Mesendoderm (in vitro differentiated cells): ENCODE results near the gene RALGAPA2.
A peak's percentile ranks its signal among the peaks of the same experiment; 100 is the strongest.

Experiments
- DNase-seq: peaks from one replicate; pipeline ENCODE4 v3.0.0; 2013
- H2AK5ac ChIP-seq: 2 replicates; pipeline ENCODE4 v1.6.1; 2013; ENCODE audit warnings: low read length, inconsistent platforms
- H2BK120ac ChIP-seq: 2 replicates; pipeline ENCODE4 v1.6.1; 2013; ENCODE audit warnings: low read depth, mild to moderate bottlenecking, low read length, moderate library complexity, mixed read lengths
- H2BK15ac ChIP-seq: replicated peaks from 2 replicates; pipeline ENCODE4 v1.6.1; 2013; ENCODE audit warnings: low read depth, mild to moderate bottlenecking, moderate library complexity
- H2BK5ac ChIP-seq: 2 replicates; pipeline ENCODE4 v1.6.1; 2013; ENCODE audit warnings: low read length, inconsistent platforms
- H3K18ac ChIP-seq: 2 replicates; pipeline ENCODE4 v1.6.1; 2013; ENCODE audit warnings: mild to moderate bottlenecking, low read length, mixed read lengths
- H3K23ac ChIP-seq: one replicate; pipeline ENCODE4 v1.6.1; 2013; ENCODE audit warnings: low read length
- H3K27ac ChIP-seq: 2 replicates; pipeline ENCODE4 v1.5.1; 2013; ENCODE audit warnings: low read depth, mild to moderate bottlenecking, inconsistent platforms, low read length, moderate library complexity
- H3K27me3 ChIP-seq: 2 replicates; pipeline ENCODE4 v1.6.1; 2013; ENCODE audit warnings: low read length, control low read depth, mild to moderate bottlenecking, inconsistent platforms; ENCODE audit not compliant: insufficient read depth, poor library complexity
- H3K36me3 ChIP-seq: 2 replicates; pipeline ENCODE4 v1.6.1; 2013; ENCODE audit warnings: low read length, inconsistent platforms; ENCODE audit not compliant: control insufficient read depth, insufficient read depth
- H3K4ac ChIP-seq: one replicate; pipeline ENCODE4 v1.6.1; 2013; ENCODE audit warnings: low read depth, mild to moderate bottlenecking, low read length, moderate library complexity
- H3K4me1 ChIP-seq: 2 replicates; pipeline ENCODE4 v1.6.1; 2013; ENCODE audit warnings: low read depth, low read length, inconsistent platforms; ENCODE audit not compliant: control insufficient read depth
- H3K4me2 ChIP-seq: 2 replicates; pipeline ENCODE4 v1.6.1; 2013; ENCODE audit warnings: low read length
- H3K4me3 ChIP-seq: 2 replicates; pipeline ENCODE4 v1.5.1; 2013; ENCODE audit warnings: mild to moderate bottlenecking, low read length
- H3K56ac ChIP-seq: one replicate; pipeline ENCODE4 v1.6.1; 2013; ENCODE audit warnings: low read length
- H3K79me1 ChIP-seq: 2 replicates; pipeline ENCODE4 v1.6.1; 2013; ENCODE audit warnings: low read length, inconsistent platforms
- H3K79me2 ChIP-seq: 2 replicates; pipeline ENCODE4 v1.6.1; 2013; ENCODE audit warnings: mild to moderate bottlenecking, low read length; ENCODE audit not compliant: control insufficient read depth, insufficient read depth
- H3K9ac ChIP-seq: 2 replicates; pipeline ENCODE4 v1.6.1; 2013; ENCODE audit warnings: low read length, inconsistent platforms
- H4K5ac ChIP-seq: one replicate; pipeline ENCODE4 v1.6.1; 2013; ENCODE audit warnings: low read length
- H4K8ac ChIP-seq: one replicate; pipeline ENCODE4 v1.6.1; 2013; ENCODE audit warnings: low read depth, mild to moderate bottlenecking, control low read depth, low read length, moderate library complexity
- WGBS: extraction: QIAGEN DNeasy Blood & Tissue Kit; methylation state at CpG from one replicate; pipeline ENCODE4 v1.1.7; 2013; ENCODE audit warnings: low lambda C conversion rate, missing lambda C conversion rate; ENCODE audit not compliant: insufficient coverage; ENCODE audit errors: extremely low coverage; 5-methylcytosine and 5-hydroxymethylcytosine counted together

Gene RALGAPA2

DNA sequence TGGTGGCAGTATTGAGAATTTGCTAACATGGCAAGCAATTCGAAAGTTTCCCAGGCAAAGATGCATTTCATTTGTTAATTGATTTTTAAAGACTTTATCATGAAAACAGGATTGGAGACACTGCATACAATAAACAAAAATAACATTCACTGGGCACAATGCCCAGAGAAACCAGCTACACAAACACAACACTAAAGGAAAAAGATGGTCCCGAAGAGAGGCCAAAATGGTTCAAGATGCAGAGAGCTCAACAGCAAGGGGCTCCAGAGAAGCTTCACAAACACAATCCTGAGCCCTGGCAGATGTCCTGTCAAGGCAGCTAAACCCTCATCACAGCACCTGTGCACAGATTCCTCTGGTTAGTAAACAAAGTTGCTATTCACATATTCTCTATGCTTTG lies 265.2 kb downstream of the RALGAPA2 start:
- no peak overlapping the region for H4K8ac ChIP-seq
- no peak overlapping the region for H2BK15ac ChIP-seq
- H3K18ac ChIP-seq, result no peak overlapping the region
- H3K4me2 ChIP-seq, result no peak overlapping the region
- no peaks in the 10 kb centered on the region for H3K79me1 ChIP-seq
- WGBS, result no CpG with 5 or more reads among the region's 2 CpGs
- H3K4ac ChIP-seq, result no peak overlapping the region
- H3K9ac ChIP-seq, result no peak overlapping the region
- no peaks in the 10 kb centered on the region for H3K4me1 ChIP-seq
- no peak overlapping the region for H3K56ac ChIP-seq
- no peak overlapping the region for H4K5ac ChIP-seq
- no peak overlapping the region for H2BK5ac ChIP-seq
- H3K79me2 ChIP-seq, result no peaks in the 10 kb centered on the region
- H3K27me3 ChIP-seq, result no peaks in the 10 kb centered on the region
- H3K4me3 ChIP-seq, result no peak overlapping the region
- H3K27ac ChIP-seq, result no peak overlapping the region
- no peak for DNase-seq
- no peaks in the 10 kb centered on the region for H3K36me3 ChIP-seq
- no peak overlapping the region for H3K23ac ChIP-seq
- no peak overlapping the region for H2AK5ac ChIP-seq
- H2BK120ac ChIP-seq, result no peak overlapping the region

DNA sequence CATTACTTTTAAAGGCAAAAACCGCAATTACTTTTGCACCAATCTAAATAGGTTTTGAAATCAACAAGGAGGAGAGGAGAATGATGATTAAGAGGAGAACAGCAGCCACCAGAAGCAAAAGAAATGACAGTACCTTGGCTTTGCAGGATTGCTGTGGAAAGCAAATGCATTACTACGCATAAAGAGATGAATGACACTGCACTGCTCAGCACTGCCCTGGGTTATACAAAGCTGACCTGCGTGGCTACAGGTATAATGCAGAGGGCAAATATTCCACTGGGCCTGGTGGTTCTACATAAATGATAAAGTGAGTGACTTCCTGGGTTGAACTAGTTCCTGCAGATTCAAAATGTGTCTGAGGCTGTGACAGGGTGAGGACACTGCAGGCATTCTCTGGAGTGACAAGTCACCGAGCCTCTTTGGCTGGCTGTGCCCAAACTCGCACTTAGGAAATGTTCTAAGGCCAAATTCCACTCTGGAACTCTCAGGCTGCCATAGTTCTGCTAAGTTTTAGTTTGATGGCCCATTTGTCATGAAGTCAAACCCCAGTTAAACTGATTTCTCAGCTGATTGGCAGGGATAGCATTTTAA lies 265.9 kb downstream of the RALGAPA2 start:
- Histone ChIP-seq H3K4me2 (no peak overlapping the region), H2BK5ac (no peak overlapping the region), H3K9ac (no peak overlapping the region), H3K23ac (no peak overlapping the region), H3K56ac (no peak overlapping the region), H3K18ac (no peak overlapping the region), H2AK5ac (no peak overlapping the region), H3K4me3 (no peak overlapping the region), H3K27ac (no peak overlapping the region), H3K27me3 (no peaks in the 10 kb centered on the region), H2BK120ac (no peak overlapping the region), H3K36me3 (no peaks in the 10 kb centered on the region), H3K4me1 (no peaks in the 10 kb centered on the region), H4K8ac (no peak overlapping the region), H3K79me1 (no peaks in the 10 kb centered on the region), H2BK15ac (no peak overlapping the region), H3K4ac (no peak overlapping the region), H3K79me2 (no peaks in the 10 kb centered on the region), H4K5ac (peak overlapping the region; percentile 36)
- no CpG with 5 or more reads among the region's 5 CpGs for WGBS
- DNase-seq, result no peak

DNA sequence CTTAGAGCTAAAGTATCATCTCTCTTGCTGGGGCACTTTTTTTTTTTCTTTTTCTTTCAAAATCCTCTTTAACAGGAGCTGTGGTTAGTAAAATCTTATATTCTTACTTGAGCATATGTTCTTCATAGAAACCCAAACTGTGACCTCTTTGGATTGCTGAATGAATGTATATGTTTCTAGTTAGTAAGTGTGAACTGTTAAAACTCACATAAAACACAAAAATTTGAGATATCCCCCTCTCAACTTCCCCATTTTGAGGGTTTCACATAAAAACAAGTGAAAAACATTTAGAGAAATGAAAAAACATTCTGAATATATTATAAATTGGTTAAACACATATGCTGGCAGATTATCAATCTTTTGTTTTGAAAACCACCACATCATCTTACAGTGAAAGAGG lies 266.4 kb downstream of the RALGAPA2 start:
- Histone ChIP-seq H3K79me1 (no peaks in the 10 kb centered on the region), H2BK5ac (no peak overlapping the region), H3K79me2 (no peaks in the 10 kb centered on the region), H3K4me2 (no peak overlapping the region), H3K4me3 (no peak overlapping the region), H3K4ac (no peak overlapping the region), H3K36me3 (no peaks in the 10 kb centered on the region), H3K4me1 (no peaks in the 10 kb centered on the region), H4K8ac (no peak overlapping the region), H3K27me3 (no peaks in the 10 kb centered on the region), H3K9ac (no peak overlapping the region), H3K56ac (no peak overlapping the region), H2AK5ac (no peak overlapping the region), H2BK120ac (no peak overlapping the region), H2BK15ac (no peak overlapping the region), H3K18ac (no peak overlapping the region), H4K5ac (no peak overlapping the region), H3K23ac (no peak overlapping the region), H3K27ac (no peak overlapping the region)
- DNase-seq, result no peak

DNA sequence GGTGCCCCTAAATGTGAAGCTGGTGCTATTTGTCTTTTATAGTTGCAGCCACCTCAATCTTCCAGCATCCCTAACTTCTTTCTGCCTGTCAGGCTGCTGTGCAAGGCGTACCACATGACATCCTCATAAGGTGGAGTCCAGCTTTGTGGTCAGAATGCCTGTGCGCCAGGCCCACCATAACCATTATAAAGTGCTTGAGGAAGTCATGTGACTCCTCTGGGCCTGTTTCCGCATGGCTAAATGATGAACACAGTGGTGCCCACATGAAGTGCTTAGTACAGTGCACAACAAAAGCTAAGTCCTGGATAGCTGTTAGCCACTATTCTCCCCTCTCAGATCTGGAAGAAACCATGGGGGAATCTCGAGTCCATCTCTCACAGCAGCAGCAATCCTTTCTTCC lies 268.9 kb downstream of the RALGAPA2 start:
- Histone ChIP-seq H3K4me3 (no peak overlapping the region), H3K4me1 (no peaks in the 10 kb centered on the region), H2AK5ac (no peak overlapping the region), H2BK120ac (no peak overlapping the region), H3K18ac (no peak overlapping the region), H3K27me3 (no peaks in the 10 kb centered on the region), H3K79me1 (no peaks in the 10 kb centered on the region), H3K56ac (no peak overlapping the region), H2BK15ac (no peak overlapping the region), H3K79me2 (no peaks in the 10 kb centered on the region), H4K5ac (no peak overlapping the region), H3K23ac (no peak overlapping the region), H3K27ac (no peak overlapping the region), H3K9ac (no peak overlapping the region), H3K36me3 (no peaks in the 10 kb centered on the region), H3K4ac (no peak overlapping the region), H4K8ac (no peak overlapping the region), H2BK5ac (no peak overlapping the region), H3K4me2 (no peak overlapping the region)
- no peak for DNase-seq
- no CpG with 5 or more reads among the region's 4 CpGs for WGBS

DNA sequence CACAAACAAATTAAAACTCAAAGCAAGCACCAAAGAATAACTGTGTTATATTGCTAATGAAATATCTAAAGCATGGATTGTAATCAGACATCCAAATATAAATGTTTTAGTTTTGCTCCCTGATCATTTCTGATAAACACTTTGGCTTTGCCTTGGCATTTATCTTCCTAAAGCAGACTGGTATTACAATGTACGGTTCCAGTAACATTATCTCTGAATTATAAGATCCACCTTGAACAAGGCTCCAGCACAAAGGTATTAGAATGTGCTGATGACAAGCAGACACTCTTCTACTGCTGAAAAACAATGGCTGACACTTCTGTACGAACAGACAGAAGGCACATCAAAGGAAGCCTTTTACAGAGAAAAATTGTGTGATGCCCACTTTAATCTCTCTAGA lies 270.0 kb downstream of the RALGAPA2 start:
- H2BK15ac ChIP-seq, result no peak overlapping the region
- no peak for DNase-seq
- no peak overlapping the region for H3K27ac ChIP-seq
- H3K9ac ChIP-seq, result no peak overlapping the region
- no peaks in the 10 kb centered on the region for H3K27me3 ChIP-seq
- no peaks in the 10 kb centered on the region for H3K36me3 ChIP-seq
- no peak overlapping the region for H4K8ac ChIP-seq
- no peak overlapping the region for H3K4ac ChIP-seq
- no peaks in the 10 kb centered on the region for H3K4me1 ChIP-seq
- no peak overlapping the region for H2BK5ac ChIP-seq
- H2BK120ac ChIP-seq, result no peak overlapping the region
- H3K56ac ChIP-seq, result no peak overlapping the region
- no peak overlapping the region for H3K4me3 ChIP-seq
- WGBS, result no CpG with 5 or more reads among the region's 2 CpGs
- no peak overlapping the region for H3K4me2 ChIP-seq
- no peak overlapping the region for H3K18ac ChIP-seq
- no peaks in the 10 kb centered on the region for H3K79me1 ChIP-seq
- no peaks in the 10 kb centered on the region for H3K79me2 ChIP-seq
- no peak overlapping the region for H4K5ac ChIP-seq
- H3K23ac ChIP-seq, result no peak overlapping the region
- no peak overlapping the region for H2AK5ac ChIP-seq

DNA sequence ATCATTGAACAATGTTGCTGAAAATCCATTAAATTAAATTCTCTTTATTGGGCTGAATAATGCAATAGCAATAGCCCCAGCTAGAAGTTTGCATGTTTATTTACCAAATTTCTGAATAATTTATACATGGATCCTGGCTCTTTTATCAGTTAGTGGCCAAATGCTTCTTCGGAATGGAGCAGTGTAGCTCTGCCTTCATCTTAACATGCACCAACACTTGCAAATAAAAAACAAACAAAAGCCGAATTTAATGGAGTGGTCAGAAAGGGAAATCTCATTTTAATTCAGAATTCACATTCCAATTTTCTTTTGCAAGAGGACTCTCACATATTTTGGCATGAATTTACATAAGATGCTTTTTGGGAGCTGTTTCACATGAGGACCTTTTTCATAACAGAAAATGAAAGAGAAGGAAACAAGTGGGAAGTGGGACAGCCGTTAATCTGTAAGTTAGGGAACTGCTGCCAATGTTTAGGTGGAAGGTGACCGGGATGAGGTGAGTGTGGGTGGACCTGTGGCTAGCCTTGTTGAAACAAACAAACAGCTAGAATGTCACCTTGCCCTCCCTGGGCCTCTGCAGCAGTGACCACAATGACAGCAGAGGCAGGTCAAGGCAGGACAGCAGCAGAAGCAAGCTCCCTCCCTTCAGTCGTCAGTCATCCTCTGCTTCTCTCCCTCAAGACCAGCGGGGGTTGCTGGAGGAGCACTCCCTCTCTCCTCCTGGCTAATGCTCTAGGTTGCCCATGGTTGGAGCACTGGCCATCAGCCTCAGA lies 271.4 kb downstream of the RALGAPA2 start:
- H2BK5ac ChIP-seq, result no peak overlapping the region
- H2AK5ac ChIP-seq, result no peak overlapping the region
- no CpG with 5 or more reads among the region's 6 CpGs for WGBS
- no peaks in the 10 kb centered on the region for H3K79me1 ChIP-seq
- no peaks in the 10 kb centered on the region for H3K27me3 ChIP-seq
- H3K9ac ChIP-seq, result no peak overlapping the region
- H3K4me3 ChIP-seq, result no peak overlapping the region
- no peak overlapping the region for H3K4me2 ChIP-seq
- H4K5ac ChIP-seq, result no peak overlapping the region
- H3K18ac ChIP-seq, result no peak overlapping the region
- no peak overlapping the region for H3K4ac ChIP-seq
- H3K56ac ChIP-seq, result no peak overlapping the region
- no peaks in the 10 kb centered on the region for H3K4me1 ChIP-seq
- H3K27ac ChIP-seq, result no peak overlapping the region
- DNase-seq, result peak; percentile 13
- no peaks in the 10 kb centered on the region for H3K36me3 ChIP-seq
- H2BK120ac ChIP-seq, result no peak overlapping the region
- H4K8ac ChIP-seq, result no peak overlapping the region
- H3K79me2 ChIP-seq, result no peaks in the 10 kb centered on the region
- no peak overlapping the region for H3K23ac ChIP-seq
- no peak overlapping the region for H2BK15ac ChIP-seq
